ENCODE data around the gene DTNB.

Gene DTNB

GRCh38 chr2:25446122-25446521, 227.3 kb downstream of the DTNB start:
- no peak overlapping the region for H3K4me3 ChIP-seq (ENCODE audit: extremely low read depth, insufficient read depth, low read length, poor library complexity, severe bottlenecking)
- H3K36me3 ChIP-seq (ENCODE audit: control insufficient read depth, insufficient read depth, low read length), result no peaks in the 10 kb centered on the region
- no peak overlapping the region for H3K27ac ChIP-seq (ENCODE audit: low read depth, low read length, severe bottlenecking)
- WGBS, 2 experiments (ENCODE audit: insufficient coverage in 2 of 2), result 79 to 94% methylated on average over 2 to 3 of the region's 4 CpGs
- no peaks in the 10 kb centered on the region for H3K9me3 ChIP-seq (ENCODE audit: control insufficient read depth, low read length)
- no peaks in the 10 kb centered on the region for H3K4me1 ChIP-seq (ENCODE audit: control insufficient read depth, insufficient read depth, low read length, poor library complexity, severe bottlenecking)

- 79 to 82% methylated on average over 7 of the region's 8 CpGs for WGBS, 2 experiments (ENCODE audit: insufficient coverage in 2 of 2)
- H3K27ac ChIP-seq (ENCODE audit: low read depth, low read length, severe bottlenecking), result no peak overlapping the region
- H3K4me1 ChIP-seq (ENCODE audit: control insufficient read depth, insufficient read depth, low read length, poor library complexity, severe bottlenecking), result no peaks in the 10 kb centered on the region
Observed at GRCh38 chr2:25445464-25445863, 227.9 kb downstream of the DTNB start.

GRCh38 chr2:25444608-25445270, 228.6 kb downstream of the DTNB start:
- Histone ChIP-seq H3K9me3 (ENCODE audit: control insufficient read depth, low read length) (no peaks in the 10 kb centered on the region), H3K36me3 (ENCODE audit: control insufficient read depth, insufficient read depth, low read length) (no peaks in the 10 kb centered on the region), H3K4me3 (ENCODE audit: extremely low read depth, insufficient read depth, low read length, poor library complexity, severe bottlenecking) (no peak overlapping the region), H3K4me1 (ENCODE audit: control insufficient read depth, insufficient read depth, low read length, poor library complexity, severe bottlenecking) (no peaks in the 10 kb centered on the region), H3K27ac (ENCODE audit: low read depth, low read length, severe bottlenecking) (no peak overlapping the region)
- 100% methylated on average over 1 of the region's 8 CpGs; no CpG with 5 or more reads in 1 of the 2 experiments for WGBS, 2 experiments (ENCODE audit: insufficient coverage in 2 of 2)

More at GRCh38 chr2:25445464-25445863, 227.9 kb downstream of the DTNB start:
- H3K36me3 ChIP-seq (ENCODE audit: control insufficient read depth, insufficient read depth, low read length), result no peaks in the 10 kb centered on the region
- no peaks in the 10 kb centered on the region for H3K9me3 ChIP-seq (ENCODE audit: control insufficient read depth, low read length)
- H3K4me3 ChIP-seq (ENCODE audit: extremely low read depth, insufficient read depth, low read length, poor library complexity, severe bottlenecking), result no peak overlapping the region

GRCh38 chr2:25443766-25444165, 229.6 kb downstream of the DTNB start:
- Histone ChIP-seq H3K4me3 (ENCODE audit: extremely low read depth, insufficient read depth, low read length, poor library complexity, severe bottlenecking) (no peak overlapping the region), H3K36me3 (ENCODE audit: control insufficient read depth, insufficient read depth, low read length) (no peaks in the 10 kb centered on the region), H3K27ac (ENCODE audit: low read depth, low read length, severe bottlenecking) (no peak overlapping the region), H3K9me3 (ENCODE audit: control insufficient read depth, low read length) (no peaks in the 10 kb centered on the region), H3K4me1 (ENCODE audit: control insufficient read depth, insufficient read depth, low read length, poor library complexity, severe bottlenecking) (no peaks in the 10 kb centered on the region)
- WGBS, 2 experiments (ENCODE audit: insufficient coverage in 2 of 2), result 97% methylated on average over 2 of the region's 3 CpGs; no CpG with 5 or more reads in 1 of the 2 experiments

- Histone ChIP-seq H3K36me3 (ENCODE audit: control insufficient read depth, insufficient read depth, low read length) (no peaks in the 10 kb centered on the region), H3K27ac (ENCODE audit: low read depth, low read length, severe bottlenecking) (no peak overlapping the region)
- WGBS, 2 experiments (ENCODE audit: insufficient coverage in 2 of 2), result 87 to 100% methylated on average over 3 of the region's 3 CpGs
Observed at GRCh38 chr2:25441353-25441752, 232.0 kb downstream of the DTNB start.

GRCh38 chr2:25438793-25439192, 234.6 kb downstream of the DTNB start:
- Histone ChIP-seq H3K4me1 (ENCODE audit: control insufficient read depth, insufficient read depth, low read length, poor library complexity, severe bottlenecking) (no peaks in the 10 kb centered on the region), H3K27ac (ENCODE audit: low read depth, low read length, severe bottlenecking) (no peak overlapping the region), H3K9me3 (ENCODE audit: control insufficient read depth, low read length) (peaks cover 5% of the 10 kb centered on the region), H3K36me3 (ENCODE audit: control insufficient read depth, insufficient read depth, low read length) (peaks cover 3% of the 10 kb centered on the region), H3K4me3 (ENCODE audit: extremely low read depth, insufficient read depth, low read length, poor library complexity, severe bottlenecking) (no peak overlapping the region)
- 100% methylated on average over 1 of the region's 2 CpGs for WGBS, 2 experiments (ENCODE audit: insufficient coverage in 2 of 2)

More at GRCh38 chr2:25441353-25441752, 232.0 kb downstream of the DTNB start:
- H3K9me3 ChIP-seq (ENCODE audit: control insufficient read depth, low read length), result no peaks in the 10 kb centered on the region
- H3K4me1 ChIP-seq (ENCODE audit: control insufficient read depth, insufficient read depth, low read length, poor library complexity, severe bottlenecking), result no peaks in the 10 kb centered on the region
- no peak overlapping the region for H3K4me3 ChIP-seq (ENCODE audit: extremely low read depth, insufficient read depth, low read length, poor library complexity, severe bottlenecking)

GRCh38 chr2:25437881-25438662, 235.3 kb downstream of the DTNB start:
- WGBS, 2 experiments (ENCODE audit: insufficient coverage in 2 of 2), result 94 to 100% methylated on average over 3 to 4 of the region's 4 CpGs
- peaks cover 5% of the 10 kb centered on the region for H3K9me3 ChIP-seq (ENCODE audit: control insufficient read depth, low read length)
- no peak overlapping the region for H3K4me3 ChIP-seq (ENCODE audit: extremely low read depth, insufficient read depth, low read length, poor library complexity, severe bottlenecking)
- H3K36me3 ChIP-seq (ENCODE audit: control insufficient read depth, insufficient read depth, low read length), result peaks cover 3% of the 10 kb centered on the region
- no peaks in the 10 kb centered on the region for H3K4me1 ChIP-seq (ENCODE audit: control insufficient read depth, insufficient read depth, low read length, poor library complexity, severe bottlenecking)
- H3K27ac ChIP-seq (ENCODE audit: low read depth, low read length, severe bottlenecking), result no peak overlapping the region

- H3K36me3 ChIP-seq (ENCODE audit: control insufficient read depth, insufficient read depth, low read length), result peaks cover 3% of the 10 kb centered on the region
- H3K4me3 ChIP-seq (ENCODE audit: extremely low read depth, insufficient read depth, low read length, poor library complexity, severe bottlenecking), result no peak overlapping the region
- H3K9me3 ChIP-seq (ENCODE audit: control insufficient read depth, low read length), result peaks cover 5% of the 10 kb centered on the region
- H3K27ac ChIP-seq (ENCODE audit: low read depth, low read length, severe bottlenecking), result no peak overlapping the region
- WGBS, 2 experiments (ENCODE audit: insufficient coverage in 2 of 2), result no CpG with 5 or more reads among the region's 1 CpG
- no peaks in the 10 kb centered on the region for H3K4me1 ChIP-seq (ENCODE audit: control insufficient read depth, insufficient read depth, low read length, poor library complexity, severe bottlenecking)
Observed at GRCh38 chr2:25435421-25435820, 238.0 kb downstream of the DTNB start.

- H3K9me3 ChIP-seq (ENCODE audit: control insufficient read depth, low read length), result peaks cover 5% of the 10 kb centered on the region
- WGBS, 2 experiments (ENCODE audit: insufficient coverage in 2 of 2), result 98 to 100% methylated on average over 3 of the region's 4 CpGs
- no peak overlapping the region for H3K27ac ChIP-seq (ENCODE audit: low read depth, low read length, severe bottlenecking)
- H3K4me3 ChIP-seq (ENCODE audit: extremely low read depth, insufficient read depth, low read length, poor library complexity, severe bottlenecking), result no peak overlapping the region
- H3K36me3 ChIP-seq (ENCODE audit: control insufficient read depth, insufficient read depth, low read length), result peaks cover 3% of the 10 kb centered on the region
- no peaks in the 10 kb centered on the region for H3K4me1 ChIP-seq (ENCODE audit: control insufficient read depth, insufficient read depth, low read length, poor library complexity, severe bottlenecking)
Observed at GRCh38 chr2:25431604-25432003, 241.8 kb downstream of the DTNB start.

- Histone ChIP-seq H3K27ac (ENCODE audit: low read depth, low read length, severe bottlenecking) (no peak overlapping the region), H3K4me1 (ENCODE audit: control insufficient read depth, insufficient read depth, low read length, poor library complexity, severe bottlenecking) (no peaks in the 10 kb centered on the region), H3K36me3 (ENCODE audit: control insufficient read depth, insufficient read depth, low read length) (no peaks in the 10 kb centered on the region), H3K9me3 (ENCODE audit: control insufficient read depth, low read length) (peaks cover 3% of the 10 kb centered on the region), H3K4me3 (ENCODE audit: extremely low read depth, insufficient read depth, low read length, poor library complexity, severe bottlenecking) (no peak overlapping the region)
- 100% methylated on average over 1 to 2 of the region's 7 CpGs for whole genome bisulfite sequencing, 2 experiments (ENCODE audit: insufficient coverage in 2 of 2)
Observed at GRCh38 chr2:25430556-25430955, 242.8 kb downstream of the DTNB start.

- H3K36me3 ChIP-seq (ENCODE audit: control insufficient read depth, insufficient read depth, low read length), result no peaks in the 10 kb centered on the region
- 100% methylated on average over 2 of the region's 3 CpGs for WGBS, 2 experiments (ENCODE audit: insufficient coverage in 2 of 2)
- H3K9me3 ChIP-seq (ENCODE audit: control insufficient read depth, low read length), result no peaks in the 10 kb centered on the region
- no peak overlapping the region for H3K27ac ChIP-seq (ENCODE audit: low read depth, low read length, severe bottlenecking)
- no peaks in the 10 kb centered on the region for H3K4me1 ChIP-seq (ENCODE audit: control insufficient read depth, insufficient read depth, low read length, poor library complexity, severe bottlenecking)
- H3K4me3 ChIP-seq (ENCODE audit: extremely low read depth, insufficient read depth, low read length, poor library complexity, severe bottlenecking), result no peak overlapping the region
Observed at GRCh38 chr2:25426326-25426725, 247.1 kb downstream of the DTNB start.
